HG03571 (cell line): ENCODE data around the gene FN3K.
"Not testable (repeated sequence)": the region's sequence is repeated elsewhere in the genome, so short reads cannot be mapped to it uniquely, and the experiment has no call there.

ENCODE experiments used
- ATAC-seq: cut with Tn5 transposase; IDR thresholded peaks from one replicate; pipeline ENCODE4 v1.9.1; 2021; ENCODE audit not compliant: unreplicated experiment

The FN3K gene

GRCh38 chr17:82736511-82737185 is 1.2 kb downstream of the FN3K start:
- ATAC-seq = no peak

DNA sequence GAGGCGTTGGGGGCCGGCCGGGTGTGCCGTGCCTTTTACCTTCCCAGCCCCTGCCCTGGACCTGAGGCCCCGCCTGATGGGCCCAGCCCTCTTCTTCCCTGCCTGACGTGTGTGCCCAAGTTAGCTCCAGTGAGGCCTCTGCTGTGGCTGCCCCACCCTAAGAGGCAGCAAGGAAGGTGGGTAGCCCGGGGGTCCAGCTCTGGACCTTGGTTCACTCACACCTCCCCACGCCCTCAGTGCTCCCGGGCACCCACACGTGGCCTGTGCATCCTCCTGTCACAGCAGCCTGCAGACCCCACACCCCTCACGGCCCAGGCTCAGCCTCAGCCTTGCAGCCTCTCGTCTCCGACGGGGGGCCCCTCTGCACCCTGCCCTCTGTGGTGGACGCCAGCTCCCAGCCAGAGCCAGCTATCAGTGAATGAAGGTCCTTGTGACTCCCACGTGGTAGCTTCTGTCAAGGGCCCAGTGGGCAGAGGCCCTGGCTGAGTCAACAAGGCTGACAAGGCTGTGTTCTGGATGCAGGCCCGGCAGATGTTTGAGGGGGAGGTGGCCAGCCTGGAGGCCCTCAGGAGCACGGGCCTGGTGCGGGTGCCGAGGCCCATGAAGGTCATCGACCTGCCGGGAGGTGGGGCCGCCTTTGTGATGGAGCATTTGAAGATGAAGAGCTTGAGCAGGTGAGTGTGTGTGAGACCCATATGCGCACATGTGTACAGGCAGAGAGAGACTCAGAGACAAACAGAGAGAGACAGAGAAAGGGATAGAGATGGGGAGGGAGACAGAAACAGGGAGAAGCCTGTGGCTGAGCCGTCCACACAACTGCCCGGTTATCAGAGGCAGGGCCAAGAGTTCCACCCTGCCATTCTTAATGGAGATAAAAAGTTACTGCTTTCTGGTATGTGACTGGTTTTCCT is 2.8 kb downstream of the FN3K start:
- ATAC-seq = no peak

GRCh38 chr17:82740906-82741759 is 5.7 kb downstream of the FN3K start:
- ATAC-seq = no peak

DNA sequence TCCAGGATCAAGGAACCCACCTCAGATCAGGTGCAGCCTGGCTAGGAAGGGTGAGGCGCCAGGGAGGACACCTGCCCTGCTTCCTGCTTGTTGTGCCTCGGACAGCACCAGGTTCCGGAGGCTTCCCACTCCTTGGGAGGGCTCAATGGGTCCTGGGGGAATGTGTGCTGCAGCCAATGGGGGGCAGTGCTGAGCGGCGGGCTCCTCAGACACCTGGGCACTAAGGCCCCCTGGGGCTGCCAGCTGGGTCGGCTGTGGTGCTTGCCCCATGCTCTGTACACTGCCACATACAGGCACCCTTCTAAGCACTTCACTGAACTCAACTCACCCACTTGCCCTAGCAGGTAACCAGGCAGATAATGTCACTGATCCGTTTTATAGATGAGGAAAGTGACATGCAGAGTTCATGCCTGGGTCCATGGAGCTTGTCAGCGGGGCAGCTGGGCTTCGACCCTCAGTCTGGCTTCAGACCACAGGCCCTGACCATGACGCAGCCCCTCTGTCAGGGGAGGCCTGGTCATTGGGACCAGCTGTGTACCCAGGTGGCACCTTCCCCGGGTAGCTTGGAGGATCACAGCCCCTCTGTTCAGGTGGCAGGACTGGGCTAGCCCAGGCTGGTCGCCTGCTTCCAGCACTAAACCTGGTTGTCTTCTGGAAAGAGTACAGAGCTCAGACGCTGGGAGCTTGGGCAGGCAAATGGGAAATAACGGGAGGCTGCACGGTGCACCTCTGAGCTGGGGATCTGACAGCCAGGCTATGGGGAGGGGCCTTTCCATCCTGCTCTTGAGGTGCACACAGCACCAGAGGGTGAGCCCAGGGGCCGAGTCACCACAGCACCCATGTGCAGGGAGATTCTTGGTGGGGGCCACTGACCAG is 8.2 kb downstream of the FN3K start:
- ATAC-seq = no peak

GRCh38 chr17:82744736-82745135 is 9.3 kb downstream of the FN3K start:
- not testable (repeated sequence) for ATAC-seq

- no peak for ATAC-seq
Observed at GRCh38 chr17:82745524-82745923, 10.1 kb downstream of the FN3K start.

- no peak for ATAC-seq
Observed at GRCh38 chr17:82748756-82749155, 13.3 kb downstream of the FN3K start.

- ATAC-seq = no peak
Observed at GRCh38 chr17:82750241-82750908, 15.0 kb downstream of the FN3K start.

GRCh38 chr17:82751171-82751570 is 15.8 kb downstream of the FN3K start:
- no peak for ATAC-seq

GRCh38 chr17:82751571-82752370 is 16.4 kb downstream of the FN3K start, which contains the start of gene TBCD:
TBCD (plus strand) TSS chr17:82752065; CDS start chr17:82752194, 129 bp downstream.
- ATAC-seq = peak; percentile 55

DNA sequence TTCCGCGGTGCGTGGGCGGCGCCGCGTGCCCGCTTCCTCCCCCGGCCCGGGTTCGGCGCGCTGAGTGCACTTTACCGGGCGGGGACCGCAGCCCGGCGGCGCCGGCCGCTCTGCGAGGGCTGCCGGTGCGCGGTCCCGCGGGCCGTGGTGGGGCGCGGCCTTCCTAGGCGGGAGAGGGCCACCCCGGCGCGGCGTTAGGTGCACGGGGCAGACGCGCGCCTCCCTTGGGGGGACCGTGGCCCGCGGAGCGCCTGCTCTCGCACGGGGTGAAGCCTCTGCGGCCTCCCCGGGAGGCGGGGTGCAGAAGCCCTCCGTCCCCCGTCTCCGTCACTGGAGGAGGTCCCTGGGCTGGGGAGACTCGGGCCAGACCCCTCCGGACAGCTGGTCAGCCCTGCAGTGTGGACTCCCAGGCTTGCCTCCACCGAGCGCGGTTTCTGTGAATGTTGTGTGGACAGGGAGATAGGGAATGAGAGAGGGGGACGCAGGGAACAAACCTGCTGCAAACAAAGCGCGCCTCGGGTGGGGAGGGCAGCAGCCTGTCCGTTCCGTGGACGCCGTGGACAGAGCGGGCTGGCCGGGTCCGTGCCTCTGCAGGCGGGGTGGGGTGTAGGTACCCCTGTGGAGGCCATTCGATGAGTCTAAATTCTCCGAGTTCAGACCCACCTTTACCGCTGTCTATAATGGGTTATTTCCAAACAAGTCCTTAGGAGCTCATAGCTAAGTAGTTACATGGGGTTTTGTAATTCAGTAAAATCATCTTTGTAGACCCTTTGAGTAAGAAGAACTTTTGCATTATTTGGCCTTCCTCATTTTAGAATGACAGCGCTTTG is 17.2 kb downstream of the FN3K start:
- no peak for ATAC-seq

GRCh38 chr17:82753201-82753464 is 17.7 kb downstream of the FN3K start:
- no peak for ATAC-seq

DNA sequence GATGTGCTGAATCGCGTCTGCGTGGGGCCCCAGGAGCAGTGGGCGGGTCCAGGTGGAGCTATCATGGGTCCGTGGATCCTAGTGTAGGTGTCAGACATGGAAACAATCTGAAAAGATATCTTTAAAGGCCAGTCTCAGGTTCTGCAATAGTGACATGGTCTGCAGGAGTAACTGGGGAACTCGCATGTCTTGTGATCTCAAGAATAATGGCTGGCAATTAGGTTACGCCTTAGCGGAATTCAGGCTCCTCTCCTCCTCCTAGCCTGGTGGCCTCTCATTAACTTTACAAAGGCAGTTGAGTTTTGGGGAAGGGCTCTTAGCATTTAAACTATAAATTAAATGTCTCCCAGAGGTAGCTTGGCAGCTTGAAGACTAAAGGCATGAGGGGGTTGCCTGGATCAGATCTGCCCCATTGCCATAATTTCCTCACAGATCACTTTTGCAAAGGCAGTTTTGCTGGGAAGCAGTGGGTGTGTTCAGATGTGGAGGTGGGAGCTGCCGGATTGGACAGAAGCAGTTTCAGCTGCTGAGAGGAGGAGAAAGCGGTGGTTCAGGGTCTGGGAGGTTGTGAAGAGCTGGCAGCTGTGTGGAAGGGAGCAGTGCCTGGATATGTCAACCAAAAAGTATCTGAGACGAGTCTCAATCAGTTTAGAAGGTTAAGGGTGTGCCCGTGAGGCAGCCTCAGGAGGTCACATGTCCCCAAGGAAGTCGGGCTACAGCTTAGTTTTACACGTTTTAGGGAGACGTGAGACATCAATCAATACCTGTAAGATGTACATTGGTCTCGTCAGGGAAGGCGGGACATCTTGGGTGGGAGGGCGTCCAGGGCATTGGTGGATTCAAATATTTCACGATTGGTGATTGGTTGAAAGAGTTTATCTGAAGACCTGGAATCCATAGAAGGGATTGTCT is 19.1 kb downstream of the FN3K start:
- ATAC-seq = no peak

DNA sequence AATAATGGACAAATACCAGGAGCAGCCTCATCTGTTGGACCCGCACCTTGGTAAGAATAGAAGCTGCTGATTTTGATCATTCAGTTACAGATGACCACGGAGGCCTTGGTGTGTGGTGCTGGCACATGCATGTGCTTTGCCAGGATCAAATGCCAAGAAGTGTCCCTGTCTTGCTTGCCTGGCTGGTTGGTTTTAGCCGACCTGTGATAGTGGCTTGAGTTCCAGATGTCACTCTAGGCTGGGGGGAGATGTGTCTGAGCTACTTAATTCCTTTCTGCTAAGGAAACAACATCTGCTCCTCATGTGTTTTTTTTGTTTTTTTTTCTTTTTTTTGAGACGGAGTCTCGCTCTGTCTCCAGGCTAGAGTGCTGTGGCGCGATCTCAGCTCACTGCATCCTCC is 20.8 kb downstream of the FN3K start:
- ATAC-seq = no peak

DNA sequence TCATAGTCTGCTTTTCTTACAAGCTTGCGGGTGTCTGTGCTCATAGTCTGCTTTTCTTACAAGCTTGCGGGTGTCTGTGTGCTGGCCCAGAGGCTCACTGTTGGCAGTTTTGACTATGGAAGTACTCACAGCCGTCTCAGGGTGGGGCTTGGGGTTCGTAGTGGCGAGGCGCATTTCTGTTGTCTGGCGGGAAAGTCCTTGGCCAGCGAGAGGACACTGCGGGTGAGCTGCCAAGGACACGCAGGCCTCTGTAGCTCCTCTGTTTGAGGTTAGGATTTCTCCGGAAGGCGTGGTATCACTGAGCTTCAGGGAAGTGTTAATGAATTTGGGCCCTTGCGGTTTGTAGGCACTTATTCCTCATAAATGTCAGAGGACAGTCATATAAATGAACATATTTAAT is 30.0 kb downstream of the FN3K start:
- ATAC-seq = no peak

DNA sequence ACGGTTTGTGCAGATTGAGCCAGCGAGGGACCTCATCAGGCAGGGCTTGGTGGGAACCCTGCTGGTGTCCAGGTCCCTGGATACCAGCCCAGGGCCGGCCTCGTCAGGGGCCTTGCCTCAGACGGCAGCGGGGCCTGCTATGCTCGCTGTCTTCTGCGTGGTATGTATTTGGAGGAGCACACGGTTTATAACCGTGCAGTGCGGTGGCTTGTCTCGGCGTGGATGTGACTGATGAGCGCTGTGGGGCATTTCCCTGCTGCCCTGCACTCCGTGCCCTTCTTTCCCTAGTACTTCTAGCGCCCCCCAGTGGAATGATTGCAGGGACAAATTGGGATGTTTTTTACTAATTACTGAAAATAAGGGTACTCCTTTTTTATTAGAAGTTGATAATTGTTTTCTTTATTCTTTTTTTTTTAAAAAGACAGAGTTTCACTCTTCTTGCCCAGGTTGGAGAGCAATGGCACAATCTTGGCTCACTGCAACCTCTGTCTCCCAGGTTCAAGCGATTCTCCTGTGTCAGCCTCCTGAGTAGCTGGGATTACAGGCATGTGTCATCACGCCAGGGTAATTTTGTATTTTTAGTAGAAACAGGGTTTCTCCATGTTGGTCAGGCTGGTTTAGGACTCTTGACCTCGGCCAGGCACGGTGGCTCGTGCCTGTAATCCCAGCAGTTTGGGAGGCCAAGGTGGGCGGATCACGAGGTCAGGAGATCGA is 31.8 kb downstream of the FN3K start:
- no peak for ATAC-seq

DNA sequence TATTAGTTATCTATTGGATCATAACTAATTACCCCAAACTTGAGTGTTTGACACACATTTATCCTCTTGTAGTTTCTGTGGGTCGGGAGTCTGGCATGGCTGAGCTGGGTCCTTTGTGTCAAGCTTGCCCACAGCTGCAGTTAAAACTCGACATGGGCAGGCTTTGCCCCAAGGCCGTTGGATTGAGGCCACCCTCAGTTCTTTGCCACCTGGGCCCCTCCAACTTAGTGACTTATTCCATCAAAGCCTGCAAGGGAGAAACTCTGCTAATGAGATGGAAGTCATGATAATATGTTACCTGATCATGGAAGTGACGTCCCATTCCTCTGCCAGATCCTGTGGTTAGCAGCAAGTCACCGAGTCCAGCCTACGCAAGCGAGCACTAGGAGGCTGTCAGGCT is 33.6 kb downstream of the FN3K start:
- ATAC-seq = no peak
